Raji (cell line): Measurements from ENCODE around the gene EGLN3.

Experiments used
- POLR2A ChIP-seq: IDR thresholded peaks from 2 replicates; pipeline ENCODE4 v1.6.1; 2011; ENCODE audit warnings: low read depth, low read length, control low read depth; ENCODE audit not compliant: insufficient read depth

The EGLN3 gene

GRCh38 chr14:33909380-33910084 lies 41.3 kb downstream of the EGLN3 start:
- TF ChIP-seq POLR2A = no peak

- TF ChIP-seq POLR2A = no peak
Measured at GRCh38 chr14:33908540-33909223, 42.2 kb downstream of the EGLN3 start.

GRCh38 chr14:33906968-33907367 lies 43.9 kb downstream of the EGLN3 start:
- TF ChIP-seq POLR2A = no peak

- no peak for TF ChIP-seq POLR2A
Measured at GRCh38 chr14:33904609-33905008, 46.3 kb downstream of the EGLN3 start.

GRCh38 chr14:33903369-33903768 lies 47.5 kb downstream of the EGLN3 start:
- no peak for TF ChIP-seq POLR2A

- no peak for TF ChIP-seq POLR2A
Measured at GRCh38 chr14:33902363-33902762, 48.5 kb downstream of the EGLN3 start.

GRCh38 chr14:33901426-33902155 lies 49.3 kb downstream of the EGLN3 start:
- TF ChIP-seq POLR2A = no peak

GRCh38 chr14:33900706-33901105 lies 50.2 kb downstream of the EGLN3 start:
- no peak for TF ChIP-seq POLR2A

GRCh38 chr14:33899723-33900341 lies 51.0 kb downstream of the EGLN3 start:
- TF ChIP-seq POLR2A = no peak

GRCh38 chr14:33897878-33898535 lies 52.9 kb downstream of the EGLN3 start:
- TF ChIP-seq POLR2A = no peak

GRCh38 chr14:33897382-33897781 lies 53.5 kb downstream of the EGLN3 start:
- TF ChIP-seq POLR2A = no peak

GRCh38 chr14:33894339-33894738 lies 56.5 kb downstream of the EGLN3 start:
- TF ChIP-seq POLR2A = no peak

GRCh38 chr14:33891700-33892099 lies 59.2 kb downstream of the EGLN3 start:
- no peak for TF ChIP-seq POLR2A

- TF ChIP-seq POLR2A = no peak
Measured at GRCh38 chr14:33884916-33885315, 66.0 kb downstream of the EGLN3 start.

GRCh38 chr14:33880330-33880729 lies 70.5 kb downstream of the EGLN3 start:
- no peak for TF ChIP-seq POLR2A
